Parathyroid adenoma (tissue), 2 donors: ENCODE measurements around the gene ABHD17A.
"Not testable (repeated sequence)": the region's sequence is repeated elsewhere in the genome, so short reads cannot be mapped to it uniquely, and the experiment has no call there.

ENCODE experiments used
- H2AFZ ChIP-seq: fragments of 300-600 bp; sonication (generic); one replicate; pipeline ENCODE4 v1.7.0; 2017; ENCODE audit warnings: antibody characterized with exemption, mild to moderate bottlenecking
- H3K27ac ChIP-seq: fragments of 300-600 bp; sonication (generic); one replicate; pipeline ENCODE4 v1.7.0; 2017
- H3K27me3 ChIP-seq: fragments of 300-600 bp; sonication (generic); one replicate; pipeline ENCODE4 v1.7.0; 2017; ENCODE audit warnings: low read length; ENCODE audit not compliant: control insufficient read depth, insufficient read depth
- H3K36me3 ChIP-seq: fragments of 300-600 bp; sonication (generic); one replicate; pipeline ENCODE4 v1.7.0; 2017; ENCODE audit warnings: low read length; ENCODE audit not compliant: control insufficient read depth, insufficient read depth
- H3K4me1 ChIP-seq: fragments of 300-600 bp; sonication (generic); one replicate; pipeline ENCODE4 v1.7.0; 2017; ENCODE audit warnings: control low read depth
- H3K4me2 ChIP-seq: fragments of 300-600 bp; sonication (generic); one replicate; pipeline ENCODE4 v1.7.0; 2017; ENCODE audit warnings: low read length
- H3K4me3 ChIP-seq: fragments of 300-600 bp; sonication (generic); one replicate; pipeline ENCODE4 v1.7.0; 2017; ENCODE audit warnings: low read depth, low read length
- H3K79me2 ChIP-seq: fragments of 300-600 bp; sonication (generic); one replicate; pipeline ENCODE4 v1.7.0; 2017; ENCODE audit warnings: control low read depth
- H3K9ac ChIP-seq: fragments of 300-600 bp; sonication (generic); one replicate; pipeline ENCODE4 v1.7.0; 2017; ENCODE audit warnings: mild to moderate bottlenecking
- H3K9me3 ChIP-seq: fragments of 300-600 bp; sonication (generic); one replicate; pipeline ENCODE4 v1.7.0; 2017; ENCODE audit warnings: low read length; ENCODE audit not compliant: control insufficient read depth
- TF ChIP-seq, protein P1 (sequence below): fragments of 300-600 bp; sonication (generic); IDR thresholded peaks from one replicate; pipeline ENCODE4 v1.7.0; 2017; ENCODE audit warnings: antibody characterized with exemption, mild to moderate bottlenecking
- donor health status: primary hyperparathyroidism.

The ABHD17A gene

DNA sequence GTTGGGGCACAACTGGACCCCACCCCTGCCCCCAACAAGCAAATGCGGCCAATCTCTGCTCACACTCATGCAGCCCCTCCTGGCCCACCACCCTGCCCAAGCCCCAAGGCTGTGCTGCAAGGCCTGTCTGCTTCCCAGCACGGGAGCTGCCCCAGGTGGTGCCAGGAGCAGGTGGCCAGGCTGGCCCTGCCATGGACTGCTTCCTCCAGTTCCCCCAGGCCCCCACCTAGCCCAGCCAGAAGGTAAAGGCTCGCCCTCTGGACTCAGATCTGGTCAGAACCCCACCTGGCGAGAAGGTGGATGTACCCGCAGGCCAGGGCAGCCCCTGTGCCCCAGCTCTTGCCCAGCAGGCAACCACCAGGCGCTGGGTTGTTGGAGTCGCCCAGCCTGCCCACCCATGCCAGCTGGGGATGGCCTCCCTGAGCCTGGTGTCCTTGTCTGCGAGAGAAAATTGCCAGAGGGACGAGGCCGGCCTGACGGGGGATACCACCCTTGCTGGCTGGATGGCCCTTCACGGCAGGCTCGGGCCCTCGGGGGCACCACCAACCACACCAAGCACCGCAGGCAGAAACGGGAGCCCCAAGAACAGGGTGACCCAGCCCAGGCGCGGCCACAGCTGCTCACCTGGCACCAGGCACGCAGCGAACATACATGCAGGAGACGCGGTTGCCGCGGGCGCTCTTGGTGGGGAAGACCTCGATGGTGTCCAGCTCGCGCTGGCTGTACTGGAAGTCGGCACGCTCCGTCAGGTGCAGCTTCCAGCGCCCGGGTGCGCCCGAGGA lies 4.5 kb downstream of the ABHD17A start:
- H3K4me3 ChIP-seq, result no peak overlapping the region
- no peak overlapping the region for H3K27ac ChIP-seq
- no peak overlapping the region for H3K4me2 ChIP-seq
- TF ChIP-seq, protein P1, sequence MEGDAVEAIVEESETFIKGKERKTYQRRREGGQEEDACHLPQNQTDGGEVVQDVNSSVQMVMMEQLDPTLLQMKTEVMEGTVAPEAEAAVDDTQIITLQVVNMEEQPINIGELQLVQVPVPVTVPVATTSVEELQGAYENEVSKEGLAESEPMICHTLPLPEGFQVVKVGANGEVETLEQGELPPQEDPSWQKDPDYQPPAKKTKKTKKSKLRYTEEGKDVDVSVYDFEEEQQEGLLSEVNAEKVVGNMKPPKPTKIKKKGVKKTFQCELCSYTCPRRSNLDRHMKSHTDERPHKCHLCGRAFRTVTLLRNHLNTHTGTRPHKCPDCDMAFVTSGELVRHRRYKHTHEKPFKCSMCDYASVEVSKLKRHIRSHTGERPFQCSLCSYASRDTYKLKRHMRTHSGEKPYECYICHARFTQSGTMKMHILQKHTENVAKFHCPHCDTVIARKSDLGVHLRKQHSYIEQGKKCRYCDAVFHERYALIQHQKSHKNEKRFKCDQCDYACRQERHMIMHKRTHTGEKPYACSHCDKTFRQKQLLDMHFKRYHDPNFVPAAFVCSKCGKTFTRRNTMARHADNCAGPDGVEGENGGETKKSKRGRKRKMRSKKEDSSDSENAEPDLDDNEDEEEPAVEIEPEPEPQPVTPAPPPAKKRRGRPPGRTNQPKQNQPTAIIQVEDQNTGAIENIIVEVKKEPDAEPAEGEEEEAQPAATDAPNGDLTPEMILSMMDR, result no peak
- H2AFZ ChIP-seq, result no peak overlapping the region
- no peak overlapping the region for H3K9ac ChIP-seq
- peaks cover 26% of the 10 kb centered on the region for H3K79me2 ChIP-seq
- H3K36me3 ChIP-seq, result no peaks in the 10 kb centered on the region
- H3K4me1 ChIP-seq, result peaks cover 6% of the 10 kb centered on the region
- H3K27me3 ChIP-seq, result no peaks in the 10 kb centered on the region
- no peaks in the 10 kb centered on the region for H3K9me3 ChIP-seq

DNA sequence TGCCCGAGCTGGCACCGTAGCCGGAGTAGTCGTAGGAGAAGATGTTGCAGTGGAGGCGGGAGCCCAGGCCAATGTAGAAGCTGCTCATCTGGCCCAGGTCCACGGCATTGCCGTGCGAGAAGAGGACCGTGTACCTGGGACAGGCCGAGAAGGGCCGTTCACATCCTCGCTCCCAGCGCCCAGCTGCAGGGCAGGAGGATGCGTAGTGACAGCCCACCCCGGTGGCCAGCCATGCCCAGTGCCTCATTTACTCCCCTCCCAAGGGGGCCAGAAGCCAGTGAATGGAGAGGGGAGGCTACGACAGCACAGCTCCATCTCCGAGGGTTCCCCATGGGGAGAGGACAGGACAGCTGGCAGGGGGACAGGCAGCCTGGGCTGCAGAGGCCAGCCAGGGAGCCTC lies 5.3 kb downstream of the ABHD17A start:
- not testable (repeated sequence) for H3K9me3 ChIP-seq, H3K4me3 ChIP-seq, H3K4me1 ChIP-seq, H3K4me2 ChIP-seq, H2AFZ ChIP-seq, H3K27ac ChIP-seq, H3K9ac ChIP-seq, H3K36me3 ChIP-seq, H3K27me3 ChIP-seq
- peaks cover 29% of the 10 kb centered on the region for H3K79me2 ChIP-seq

DNA sequence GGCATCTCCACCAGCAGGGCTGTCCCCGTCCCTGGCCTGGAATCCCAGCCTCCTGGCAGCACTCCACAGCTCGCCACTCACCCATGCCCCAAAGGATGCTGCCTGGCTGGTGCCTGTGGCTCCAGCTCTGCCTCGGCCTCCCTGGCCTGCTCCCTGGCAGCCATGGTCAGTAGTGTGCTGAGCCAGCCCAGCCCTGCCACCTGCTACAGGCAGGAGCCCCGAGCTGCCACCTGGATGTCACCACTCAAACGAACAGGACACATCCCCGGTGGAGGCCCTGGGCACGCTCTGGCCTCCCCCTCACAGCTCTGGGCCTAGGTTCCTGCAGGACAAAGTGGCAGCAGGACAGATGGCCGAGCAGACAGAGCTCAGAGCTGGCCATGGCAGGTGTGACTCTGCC lies 6.7 kb downstream of the ABHD17A start:
- Histone ChIP-seq H3K4me1 (peaks cover 13% of the 10 kb centered on the region), H3K79me2 (peaks cover 18% of the 10 kb centered on the region)
- not testable (repeated sequence) for H3K4me2 ChIP-seq, H3K9me3 ChIP-seq, H3K36me3 ChIP-seq, H3K27me3 ChIP-seq, H3K27ac ChIP-seq, H2AFZ ChIP-seq, H3K4me3 ChIP-seq, H3K9ac ChIP-seq

DNA sequence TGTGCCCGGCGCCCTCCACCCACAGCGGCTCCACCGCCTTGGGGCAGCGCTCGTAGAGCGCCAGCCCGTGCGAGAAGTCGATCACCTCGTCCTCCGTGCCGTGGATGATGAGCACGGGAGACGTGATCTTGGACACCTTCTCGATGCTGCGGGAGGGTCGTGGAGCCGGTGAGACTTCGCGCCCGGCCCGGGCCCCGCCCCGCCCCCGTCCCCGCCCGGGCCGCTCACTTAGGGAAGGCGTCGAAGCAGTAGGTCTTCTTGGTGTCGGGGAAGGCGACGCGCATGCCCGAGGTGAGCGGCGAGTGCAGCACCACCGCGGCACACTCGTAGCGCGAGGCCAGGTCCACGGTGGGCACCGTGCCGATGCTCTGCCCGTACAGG lies 8.0 kb downstream of the ABHD17A start:
- H3K4me2 ChIP-seq, H3K36me3 ChIP-seq, H2AFZ ChIP-seq, H3K4me3 ChIP-seq, H3K27me3 ChIP-seq, H3K9ac ChIP-seq, H3K9me3 ChIP-seq, H3K27ac ChIP-seq: not testable (repeated sequence)
- Histone ChIP-seq H3K79me2 (peaks cover 22% of the 10 kb centered on the region), H3K4me1 (peaks cover 23% of the 10 kb centered on the region)

DNA sequence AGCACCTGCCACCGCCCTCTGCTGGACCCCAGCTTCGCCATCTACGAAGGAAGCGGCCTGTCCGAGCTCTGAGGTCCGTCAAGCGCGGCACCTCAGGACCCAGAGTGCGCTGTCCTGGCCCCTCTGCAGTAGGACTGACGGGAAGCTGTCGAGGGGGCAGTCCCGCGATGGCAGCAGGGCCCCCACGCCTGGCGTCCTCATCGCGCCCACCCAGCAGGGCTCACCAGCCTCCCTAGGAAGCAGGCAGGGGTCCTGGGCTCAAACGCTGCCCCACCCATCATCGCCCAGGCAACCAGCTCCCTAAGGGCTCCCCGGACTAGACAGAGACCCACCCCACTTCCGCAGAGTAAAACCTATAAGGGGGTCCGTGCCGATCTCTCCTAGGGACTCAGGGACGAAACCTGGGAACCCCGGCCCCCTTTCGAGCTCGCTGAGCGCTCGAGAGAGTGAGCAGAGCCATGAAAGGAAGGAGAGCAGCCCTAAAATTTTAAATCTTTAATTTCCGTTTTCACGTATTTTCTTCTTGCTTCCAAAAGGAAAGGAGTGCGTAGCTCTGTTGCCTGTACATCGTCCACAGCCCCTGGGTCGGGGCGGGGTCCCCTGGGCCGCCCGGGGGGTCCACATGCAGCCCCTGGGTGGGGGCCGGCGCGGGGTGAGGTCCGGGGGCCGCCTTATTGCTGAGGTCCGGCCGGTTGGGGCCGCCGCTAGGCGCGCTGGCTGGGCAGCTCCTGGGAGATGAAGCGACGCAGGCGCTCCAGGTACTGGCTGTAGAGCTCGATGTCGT lies 8.6 kb downstream of the ABHD17A start:
- peak overlapping the region; percentile 89 for H2AFZ ChIP-seq
- H3K27ac ChIP-seq, result peak overlapping the region; percentile 92
- peak overlapping the region; percentile 80 for H3K4me3 ChIP-seq
- H3K4me2 ChIP-seq, result peak overlapping the region; percentile 77
- not testable (repeated sequence) for H3K9me3 ChIP-seq, H3K9ac ChIP-seq, H3K27me3 ChIP-seq, H3K36me3 ChIP-seq
- peaks cover 23% of the 10 kb centered on the region for H3K4me1 ChIP-seq
- H3K79me2 ChIP-seq, result peaks cover 23% of the 10 kb centered on the region

DNA sequence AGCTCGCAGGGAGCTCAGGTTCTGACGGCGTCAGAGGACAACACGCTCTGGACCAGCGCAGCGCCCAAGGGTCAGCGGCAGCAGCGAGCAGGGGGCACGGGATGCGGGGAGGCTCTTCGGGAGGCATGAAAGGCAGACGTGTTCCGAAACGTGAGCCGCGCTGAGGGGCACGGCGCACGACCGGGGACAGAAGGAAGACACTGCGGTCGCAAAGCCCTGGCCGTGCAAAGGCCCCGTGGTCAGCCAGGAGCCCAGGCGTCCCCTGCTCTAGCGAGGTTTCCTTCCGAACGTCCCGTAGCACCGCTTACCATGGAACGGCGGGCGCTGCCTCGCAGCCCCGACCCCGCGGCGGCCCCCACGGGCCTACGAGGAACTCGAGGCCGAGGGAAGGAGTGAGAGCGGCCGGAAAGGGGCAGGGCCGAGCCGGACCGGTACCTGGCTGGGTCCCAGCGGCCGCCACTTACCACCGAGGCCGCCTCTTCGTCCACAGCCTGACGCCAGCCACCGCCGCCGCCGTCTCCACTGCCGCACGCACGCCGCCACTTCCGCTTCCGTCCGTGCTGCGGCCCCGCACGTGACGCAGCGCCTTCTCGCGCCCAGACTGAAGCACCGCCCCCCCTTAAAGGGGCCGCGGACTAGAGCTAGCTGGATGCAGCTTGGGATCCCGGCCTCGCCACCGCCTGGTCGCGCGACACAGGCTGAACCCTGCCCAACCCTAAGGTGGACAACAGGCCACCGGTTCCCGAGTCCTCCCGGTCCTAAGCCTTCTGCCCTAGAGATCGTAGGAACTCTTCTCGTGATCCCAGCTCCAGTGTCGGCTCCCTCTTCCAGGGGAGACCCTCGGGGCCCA lies 9.4 kb downstream of the ABHD17A start:
- TF ChIP-seq, protein P1, result no peak
- Histone ChIP-seq H2AFZ (peak overlapping the region; percentile 89), H3K4me3 (peak overlapping the region; percentile 80), H3K36me3 (no peaks in the 10 kb centered on the region), H3K27ac (peak overlapping the region; percentile 92), H3K27me3 (no peaks in the 10 kb centered on the region), H3K4me1 (peaks cover 23% of the 10 kb centered on the region), H3K79me2 (peaks cover 31% of the 10 kb centered on the region), H3K9me3 (no peaks in the 10 kb centered on the region), H3K9ac (peak overlapping the region; percentile 55), H3K4me2 (peak overlapping the region; percentile 77)

DNA sequence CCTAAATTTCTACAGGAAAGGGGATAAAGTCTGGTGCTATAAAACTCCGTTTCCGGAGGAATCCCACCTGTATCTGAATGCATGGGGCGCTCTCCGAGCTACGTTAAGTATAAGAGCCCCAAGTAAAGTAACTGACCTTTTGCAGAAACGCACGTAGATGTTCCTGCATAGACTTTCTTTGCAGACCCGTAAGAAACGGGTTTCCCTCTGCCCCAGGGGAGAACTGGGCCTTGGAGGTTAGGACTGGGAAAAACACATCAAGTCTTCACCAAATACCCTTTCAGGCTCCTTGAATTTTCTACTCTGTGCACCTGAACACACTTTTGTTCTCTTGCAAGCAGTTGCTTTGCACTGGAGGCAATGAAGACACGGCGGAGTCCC lies 10.0 kb downstream of the ABHD17A start:
- H3K4me3 ChIP-seq, result peak overlapping the region; percentile 80
- peak overlapping the region; percentile 89 for H2AFZ ChIP-seq
- peak overlapping the region; percentile 77 for H3K4me2 ChIP-seq
- not testable (repeated sequence) for H3K36me3 ChIP-seq, H3K9me3 ChIP-seq, H3K9ac ChIP-seq, H3K27me3 ChIP-seq
- peaks cover 35% of the 10 kb centered on the region for H3K79me2 ChIP-seq
- H3K27ac ChIP-seq, result peak overlapping the region; percentile 92
- peaks cover 23% of the 10 kb centered on the region for H3K4me1 ChIP-seq
